ENCODE data around the gene OXA1L. TPM values are rescaled to one million over a fixed set of nuclear protein-coding genes. Genes with fewer than 3 reads are reported as not detected.
A peak's percentile ranks its signal among the peaks of the same experiment; 100 is the strongest.
"Not testable (repeated sequence)": the region's sequence is repeated elsewhere in the genome, so short reads cannot be mapped to it uniquely, and the experiment has no call there.

The OXA1L gene
- total RNA-seq: 48.8 and 70.6 TPM in 2 replicates

DNA sequence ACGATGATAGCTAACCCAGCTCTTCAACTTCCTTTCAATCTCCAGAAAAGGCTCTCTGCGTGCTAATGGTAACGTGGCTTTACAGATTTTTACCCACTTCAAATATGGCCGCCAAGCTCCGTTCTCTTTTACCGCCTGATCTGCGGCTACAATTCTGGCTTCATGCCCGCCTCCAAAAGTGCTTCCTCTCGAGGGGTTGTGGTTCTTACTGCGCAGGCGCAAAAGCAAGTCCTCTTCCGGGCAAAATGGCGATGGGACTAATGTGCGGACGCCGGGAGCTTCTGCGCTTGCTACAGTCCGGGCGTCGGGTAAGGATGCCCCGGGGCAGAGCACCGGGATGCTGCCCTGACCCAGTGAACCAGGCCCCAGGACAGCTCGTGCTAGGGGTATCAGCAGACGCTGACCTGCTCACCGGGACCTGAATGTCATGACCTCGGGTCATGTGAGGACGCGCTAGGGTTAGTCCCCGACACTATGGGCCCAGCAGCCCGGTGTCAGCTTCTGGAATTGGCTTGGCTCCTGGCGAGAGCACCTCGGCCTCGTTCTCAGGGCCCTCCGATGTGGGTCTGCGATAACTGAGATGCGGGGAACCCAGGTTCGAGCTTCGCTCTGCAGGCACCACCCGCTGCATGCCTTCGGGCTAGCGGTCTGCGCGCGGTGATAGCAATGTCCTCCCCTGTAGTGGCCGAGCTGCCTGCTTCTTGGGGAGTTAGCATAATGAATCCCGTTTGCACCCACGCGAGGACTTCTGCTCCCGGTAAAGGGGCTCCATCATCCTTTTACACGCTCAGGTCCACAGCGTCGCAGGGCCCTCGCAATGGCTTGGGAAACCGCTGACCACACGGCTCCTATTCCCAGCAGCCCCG, at the start of gene OXA1L:
Gene OXA1L, plus strand, starts transcription at position 232 of the 866 bp plus-strand sequence. Its CDS starts 14 bp downstream, at position 246.
- peak; percentile 98 for DNase-seq

DNA sequence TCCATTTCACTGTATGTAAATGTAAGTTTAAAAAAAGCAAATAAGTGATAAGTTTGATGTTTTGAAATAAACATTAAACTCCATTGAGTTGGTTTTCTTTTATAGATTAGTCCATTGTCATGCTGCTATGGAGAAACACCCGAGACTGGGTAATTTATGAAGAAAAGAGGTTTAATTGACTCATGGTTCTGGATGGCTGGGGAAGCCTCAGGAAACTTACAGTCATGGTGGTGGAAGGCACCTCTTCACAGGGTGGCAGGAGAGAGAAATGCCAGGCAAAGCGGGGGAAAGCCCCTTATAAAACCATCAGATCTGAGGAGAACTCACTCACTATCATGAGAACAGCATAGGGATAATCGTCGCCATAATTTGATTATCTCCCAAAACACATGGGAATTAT, 48.4 kb upstream of the OXA1L start:
- DNase-seq: no peak

DNA sequence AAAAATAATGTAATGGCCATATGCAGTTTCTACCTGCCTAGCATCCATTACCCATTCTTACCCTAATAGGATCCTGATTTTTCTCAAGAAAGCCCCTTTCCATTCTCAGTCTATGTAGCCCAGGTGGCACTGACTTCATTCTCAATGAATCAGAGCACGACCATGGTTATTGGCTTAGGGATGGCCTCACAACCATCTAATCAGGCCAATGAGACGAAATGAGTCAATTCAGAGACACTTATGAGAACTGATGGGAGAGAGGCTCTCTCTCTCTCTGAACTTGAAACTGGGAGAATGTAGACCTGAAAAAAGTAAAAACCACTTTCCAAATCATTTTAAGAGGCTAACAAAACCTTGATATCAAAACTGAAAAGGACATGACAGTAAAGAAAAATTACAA, 45.3 kb upstream of the OXA1L start:
- DNase-seq: no peak

DNA sequence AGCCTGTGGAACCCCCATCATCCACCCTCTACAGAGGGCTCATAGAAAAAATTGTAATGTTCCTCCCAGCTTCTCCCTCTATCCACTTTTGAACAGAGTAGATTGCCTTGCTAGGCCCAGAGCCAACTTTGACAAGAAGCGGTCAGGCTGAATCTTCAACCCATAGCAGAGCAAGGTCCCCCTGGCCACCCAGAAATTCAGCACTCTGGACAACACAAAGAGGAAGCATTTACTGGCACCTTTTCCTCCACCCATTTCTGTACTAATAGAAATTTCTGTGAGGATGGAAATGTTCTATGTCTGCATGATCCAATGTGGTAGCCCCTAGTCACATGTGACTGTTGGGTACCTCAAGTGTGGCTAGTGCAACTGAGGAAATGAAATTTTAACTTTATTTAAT, 42.7 kb upstream of the OXA1L start:
- DNase-seq: no peak

GRCh38 chr14:22724847-22725246, 41.6 kb upstream of the OXA1L start:
- DNase-seq: not testable (repeated sequence)

DNA sequence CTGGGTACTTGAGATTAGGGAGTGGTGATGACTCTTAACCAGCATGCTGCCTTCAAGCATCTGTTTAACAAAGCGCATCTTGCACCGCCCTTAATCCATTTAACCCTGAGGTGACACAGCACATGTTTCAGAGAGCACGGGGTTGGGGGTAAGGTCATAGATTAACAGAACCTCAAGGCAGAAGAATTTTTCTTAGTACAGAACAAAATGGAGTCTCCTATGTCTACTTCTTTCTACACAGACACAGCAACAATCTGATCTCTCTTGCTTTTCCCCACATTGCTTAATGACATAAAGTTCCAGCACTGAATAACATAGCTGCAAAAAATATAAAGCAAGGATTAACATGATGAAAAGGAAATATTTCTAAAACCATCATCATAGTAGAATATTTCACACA, 41.1 kb upstream of the OXA1L start:
- not testable (repeated sequence) for DNase-seq

DNA sequence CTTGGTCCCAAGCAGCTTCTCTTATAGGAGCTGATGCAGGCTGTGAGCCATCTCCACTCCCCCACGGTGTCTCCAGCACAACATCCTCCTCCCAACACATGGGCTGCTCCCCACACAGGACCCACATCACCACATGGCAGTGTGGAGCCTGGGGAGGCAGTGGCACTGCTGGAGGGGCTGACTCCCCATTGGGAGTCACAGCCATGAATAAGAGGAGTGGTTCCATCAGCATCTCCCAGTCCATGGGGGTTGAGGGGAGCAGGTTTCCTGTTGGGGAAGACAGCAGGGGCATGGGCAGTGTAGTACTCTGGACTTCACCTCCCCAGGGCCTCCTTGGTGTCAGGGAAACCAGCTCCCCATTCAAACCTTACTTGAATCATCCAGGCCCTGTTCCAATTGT, 40.5 kb upstream of the OXA1L start:
- no peak for DNase-seq

DNA sequence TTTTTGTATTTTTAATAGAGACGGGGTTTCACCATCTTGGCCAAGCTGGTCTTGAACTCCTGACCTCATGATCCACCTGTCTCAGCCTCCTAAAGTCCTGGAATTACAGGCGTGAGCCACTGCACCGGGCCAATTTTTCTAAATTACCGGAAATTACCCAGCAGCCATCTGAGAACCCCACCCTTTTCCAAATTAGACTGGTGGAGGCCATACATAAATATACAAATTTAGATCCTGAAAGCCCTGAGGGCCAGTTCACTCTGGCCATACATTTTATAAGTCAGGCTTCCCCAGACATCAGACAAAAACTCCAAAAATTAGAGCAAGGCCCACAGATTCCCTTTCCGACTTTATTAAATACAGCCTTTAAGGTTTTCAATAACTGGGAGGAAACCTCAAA, 34.4 kb upstream of the OXA1L start:
- not testable (repeated sequence) for DNase-seq

DNA sequence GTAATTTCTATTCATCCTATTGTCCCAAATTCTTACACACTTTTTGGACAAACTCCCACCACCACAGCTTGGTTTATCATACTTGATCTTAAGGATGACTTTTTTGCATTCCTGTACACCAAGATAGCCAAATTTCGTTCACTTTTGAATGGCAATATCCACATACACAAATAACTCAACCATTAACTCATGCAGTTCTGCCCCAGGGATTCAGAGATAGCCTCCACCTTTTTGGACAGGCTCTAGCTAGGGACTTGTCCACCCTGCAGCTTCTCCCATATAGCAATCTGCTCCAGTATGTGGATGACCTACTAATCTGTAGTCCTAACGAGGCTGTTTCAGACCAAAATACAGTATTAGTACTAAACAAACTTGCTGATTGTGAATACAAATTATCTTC, 32.7 kb upstream of the OXA1L start:
- no peak for DNase-seq

DNA sequence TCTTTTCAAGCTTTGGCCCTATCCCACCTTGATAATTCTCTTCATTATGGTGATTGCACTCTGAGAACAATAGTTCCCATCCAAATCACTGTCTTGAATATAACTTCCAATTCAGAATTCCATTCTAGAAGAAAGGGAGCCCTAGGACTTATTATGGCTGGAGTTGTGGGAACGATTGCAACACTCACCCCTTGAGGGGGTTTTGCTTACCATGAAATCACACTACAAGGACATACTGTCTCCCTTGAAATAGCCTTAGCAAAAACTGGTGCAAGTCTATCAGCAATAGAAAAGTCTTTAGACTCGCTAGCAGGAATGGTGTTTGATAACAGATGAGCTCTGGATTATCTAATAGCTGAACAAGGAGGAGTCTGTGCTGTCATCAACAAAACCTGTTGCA, 31.4 kb upstream of the OXA1L start:
- no peak for DNase-seq

DNA sequence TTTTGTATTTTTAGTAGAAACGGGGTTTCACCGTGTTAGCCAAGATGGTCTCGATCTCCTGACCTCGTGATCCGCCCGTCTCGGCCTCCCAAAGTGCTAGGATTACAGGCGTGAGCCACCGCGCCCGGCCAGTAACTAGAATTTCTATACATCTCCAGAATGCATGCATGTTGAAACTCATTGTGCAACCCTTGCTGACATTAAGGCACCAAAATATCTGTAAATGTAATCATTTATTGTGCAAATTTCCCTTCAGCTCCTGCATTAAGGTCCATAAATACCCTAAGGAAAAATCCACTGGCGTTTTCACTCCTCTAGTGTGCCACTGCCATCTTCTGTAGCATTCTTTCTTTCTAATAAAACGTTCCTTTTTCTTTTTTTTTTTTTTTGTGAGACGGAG, 30.1 kb upstream of the OXA1L start:
- not testable (repeated sequence) for DNase-seq

DNA sequence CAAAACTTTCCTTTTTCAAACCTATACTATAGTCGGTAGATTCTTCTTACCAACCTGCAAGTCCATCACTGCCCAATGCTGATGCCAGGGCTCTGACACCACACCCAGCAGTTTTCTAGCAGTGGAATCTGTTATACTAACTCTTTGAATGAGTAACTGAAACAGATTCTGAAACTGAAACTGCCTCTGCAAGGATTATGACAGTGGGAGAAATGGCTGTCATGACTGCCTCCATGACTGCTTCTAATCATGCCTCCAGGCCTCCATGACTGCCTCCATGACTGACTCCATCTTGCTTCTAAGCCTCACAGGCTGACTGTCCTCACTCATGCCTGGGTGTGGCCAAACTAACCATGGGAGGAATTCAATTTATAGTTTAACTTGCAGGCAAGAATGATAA, 29.4 kb upstream of the OXA1L start:
- no peak for DNase-seq

DNA sequence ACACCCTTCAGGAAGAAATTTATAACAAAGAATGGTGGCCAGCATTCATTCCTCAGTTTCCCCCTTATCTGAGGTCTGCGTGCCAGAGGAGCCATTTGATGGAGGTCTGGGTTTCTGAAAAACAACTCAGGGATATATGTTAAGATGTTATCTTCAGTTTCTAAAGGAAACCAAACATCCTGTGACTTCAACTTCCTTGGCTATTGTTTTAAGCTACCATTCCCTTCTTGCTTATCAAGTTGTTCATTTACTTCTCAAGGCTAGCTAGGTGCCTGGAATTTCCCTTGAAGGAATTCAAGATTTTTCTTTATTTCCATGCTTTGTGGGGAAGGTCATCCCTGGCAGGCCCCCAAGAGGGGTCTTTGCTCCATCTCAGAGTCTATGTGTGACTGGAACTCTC, 27.1 kb upstream of the OXA1L start:
- DNase-seq: peak; percentile 85

DNA sequence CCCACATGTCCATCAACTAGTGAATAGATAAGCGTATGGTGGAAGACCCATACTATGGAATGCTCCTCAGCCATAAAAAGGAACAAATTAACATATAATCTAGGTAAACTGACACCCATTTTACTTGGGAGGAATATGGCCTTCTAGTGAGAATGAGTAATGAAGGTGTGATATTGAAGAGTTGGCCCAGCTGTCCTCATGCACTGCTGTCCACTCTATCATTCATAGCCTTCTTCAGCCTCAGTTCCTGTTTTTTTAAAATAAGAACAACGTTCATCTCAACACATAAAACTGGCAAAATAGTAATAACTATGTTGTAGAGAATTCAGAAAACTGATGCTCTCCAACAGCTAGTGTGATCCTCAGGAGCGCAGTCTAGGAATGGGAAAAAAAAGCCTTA, 26.5 kb upstream of the OXA1L start:
- DNase-seq: no peak

DNA sequence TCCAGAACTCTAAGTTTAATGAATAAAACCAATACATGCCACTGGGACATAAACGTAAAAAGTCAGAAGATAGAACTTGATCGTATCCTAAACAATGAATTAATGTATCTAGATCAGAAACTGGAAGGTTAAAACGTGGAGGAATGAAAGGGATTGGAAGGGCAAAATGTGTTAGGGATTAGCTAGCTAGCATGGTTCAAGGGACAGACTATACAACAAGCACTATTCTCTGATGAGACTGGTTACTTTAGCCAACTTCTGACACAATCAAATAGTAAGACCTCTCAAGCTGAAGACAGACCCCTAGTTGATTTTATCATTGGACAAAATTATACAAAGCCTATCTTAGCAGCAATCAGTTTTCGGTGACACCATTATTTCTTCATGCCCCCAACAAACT, 18.7 kb upstream of the OXA1L start:
- no peak for DNase-seq

DNA sequence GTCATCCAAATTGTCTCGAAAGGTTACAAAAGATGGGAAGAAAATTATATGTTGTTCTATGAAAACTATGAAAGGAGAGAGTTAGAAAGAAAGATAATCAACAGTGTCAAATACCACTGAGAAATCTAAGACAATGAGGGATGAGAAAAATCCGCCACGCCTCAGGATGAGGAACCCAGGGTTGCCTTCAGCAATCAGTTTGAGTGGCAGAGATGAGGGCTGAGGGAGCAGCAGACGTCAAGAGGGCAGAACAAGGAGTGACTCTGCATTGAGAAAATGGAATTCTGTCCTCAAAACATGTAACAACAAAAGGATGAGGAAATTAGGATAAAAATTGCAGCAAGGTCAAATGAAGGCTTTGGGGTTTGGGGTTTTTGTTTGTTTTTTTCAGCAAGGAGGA, 18.3 kb upstream of the OXA1L start:
- no peak for DNase-seq

GRCh38 chr14:22748631-22749068, 17.8 kb upstream of the OXA1L start:
- DNase-seq: no peak

- no peak for DNase-seq
These were observed 14.1 kb upstream of the OXA1L start for GRCh38 chr14:22752422-22752821.

- DNase-seq: no peak
These were observed 12.9 kb upstream of the OXA1L start for GRCh38 chr14:22753586-22753985.

GRCh38 chr14:22757972-22758650, 8.4 kb upstream of the OXA1L start:
- DNase-seq: not testable (repeated sequence)

DNA sequence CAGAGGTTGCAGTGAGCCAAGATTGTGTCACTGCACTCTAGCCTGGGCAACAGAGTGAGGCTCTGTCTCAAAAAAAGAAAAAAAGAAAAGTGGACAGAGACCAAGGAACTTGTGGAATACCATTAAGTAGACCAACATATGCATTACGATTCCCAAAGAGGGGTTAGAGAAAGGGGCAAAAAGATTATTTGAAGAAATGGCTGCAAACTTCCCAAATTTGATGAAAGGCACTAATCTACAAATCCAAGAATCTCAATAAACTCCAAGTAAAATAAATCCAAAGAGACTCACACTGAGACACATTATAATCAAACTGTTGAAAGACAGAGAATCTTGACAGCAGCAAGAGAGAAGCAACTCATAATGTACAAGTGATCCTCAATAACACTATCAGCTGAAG, 4.8 kb upstream of the OXA1L start:
- DNase-seq: no peak

GRCh38 chr14:22764382-22764781, 2.1 kb upstream of the OXA1L start:
- no peak for DNase-seq

- DNase-seq: no peak
These were observed 768 bp downstream of the OXA1L start for GRCh38 chr14:22767323-22767589.

DNA sequence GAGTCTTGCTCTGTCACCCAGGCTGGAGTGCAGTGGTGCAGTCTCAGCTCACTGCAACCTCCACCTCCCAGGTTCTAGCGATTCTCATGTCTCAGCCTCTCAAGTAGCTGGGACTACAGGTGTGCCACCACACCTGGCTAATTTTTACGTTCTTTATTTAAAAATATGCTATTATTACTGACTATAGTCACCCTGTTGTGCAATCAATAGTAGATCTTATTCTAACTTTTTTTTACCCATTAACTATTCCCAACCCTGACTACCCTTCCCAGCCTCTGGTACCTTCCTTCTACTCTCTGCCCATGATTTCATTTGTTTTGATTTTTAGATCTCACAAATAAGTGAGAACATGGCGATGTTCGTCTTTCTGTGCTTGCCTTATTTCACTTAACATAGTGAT, 2.5 kb downstream of the OXA1L start:
- no peak for DNase-seq
